GM18502 (cell line): ENCODE measurements around the gene UBE4B.
A peak's percentile ranks its signal among the peaks of the same experiment; 100 is the strongest.

Experiments
- ATAC-seq: cut with Tn5 transposase; IDR thresholded peaks from one replicate; pipeline ENCODE4 v1.9.1; 2021; ENCODE audit warnings: mild to moderate bottlenecking; ENCODE audit not compliant: unreplicated experiment, poor library complexity

UBE4B gene

DNA sequence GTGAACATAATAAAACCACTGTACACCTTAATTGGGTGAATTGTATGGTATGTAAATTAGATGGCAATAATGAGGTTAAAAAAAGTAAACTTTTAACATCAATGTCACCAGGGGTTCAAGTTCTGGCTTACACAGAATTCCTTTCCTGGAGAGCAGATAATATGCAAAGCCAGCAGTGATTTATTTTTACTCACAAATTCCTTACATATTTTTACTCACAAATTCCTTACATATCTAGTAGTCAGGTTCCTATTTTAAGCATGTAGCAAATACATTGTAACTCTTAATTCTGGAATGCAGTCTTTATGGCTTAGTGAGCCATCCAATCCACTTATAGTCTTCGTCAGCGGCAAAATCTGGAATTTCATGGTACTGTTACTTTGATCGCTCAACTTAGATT is 1.3 kb upstream of the UBE4B start:
- ATAC-seq: no peak

- peak; percentile 29 for ATAC-seq
Measured at GRCh38 chr1:10033359-10033845, 644 bp downstream of the UBE4B start.

- ATAC-seq: no peak
Measured at GRCh38 chr1:10042746-10043145, 10.0 kb downstream of the UBE4B start.

GRCh38 chr1:10045480-10046355 is 13.0 kb downstream of the UBE4B start:
- no peak for ATAC-seq

GRCh38 chr1:10046356-10047085 is 13.8 kb downstream of the UBE4B start:
- ATAC-seq: no peak

DNA sequence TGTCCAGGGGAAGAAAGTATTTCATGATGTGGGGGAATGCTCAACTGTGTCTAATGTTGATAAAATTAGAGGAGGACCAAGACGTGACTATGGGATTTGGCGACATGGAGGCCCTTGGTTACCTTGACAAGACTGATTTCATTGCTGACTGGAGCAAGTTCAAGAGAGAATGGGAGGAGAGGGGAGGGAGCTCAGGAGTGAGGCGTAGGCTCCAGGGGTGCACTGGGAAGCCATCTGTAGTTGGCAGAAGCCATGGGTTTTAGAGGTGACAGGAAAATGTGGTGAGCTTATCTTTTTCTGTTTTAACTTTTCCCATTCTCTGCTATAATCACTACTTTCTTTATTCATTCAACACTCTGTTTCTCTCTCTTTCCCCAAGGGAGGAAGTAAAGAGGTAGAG is 15.8 kb downstream of the UBE4B start:
- no peak for ATAC-seq

DNA sequence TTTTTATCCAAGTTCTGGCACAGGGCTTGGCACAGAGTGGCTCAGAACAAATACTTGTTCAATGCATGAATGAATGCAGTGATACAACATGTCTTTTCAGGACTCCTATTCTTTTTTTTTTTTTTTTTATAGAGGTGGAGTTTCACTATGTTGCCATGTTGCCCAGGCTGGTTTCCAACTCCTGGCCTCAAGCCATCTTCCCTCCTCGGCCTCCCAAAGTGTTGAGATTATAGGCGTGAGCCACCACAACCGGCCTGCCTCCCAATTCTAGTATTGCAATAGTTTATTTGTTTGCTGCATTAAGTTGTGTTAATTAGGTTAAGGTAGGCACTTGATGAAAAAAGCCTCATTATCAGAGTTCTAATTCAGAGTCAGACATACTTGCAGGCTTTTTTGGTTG is 17.9 kb downstream of the UBE4B start:
- no peak for ATAC-seq

DNA sequence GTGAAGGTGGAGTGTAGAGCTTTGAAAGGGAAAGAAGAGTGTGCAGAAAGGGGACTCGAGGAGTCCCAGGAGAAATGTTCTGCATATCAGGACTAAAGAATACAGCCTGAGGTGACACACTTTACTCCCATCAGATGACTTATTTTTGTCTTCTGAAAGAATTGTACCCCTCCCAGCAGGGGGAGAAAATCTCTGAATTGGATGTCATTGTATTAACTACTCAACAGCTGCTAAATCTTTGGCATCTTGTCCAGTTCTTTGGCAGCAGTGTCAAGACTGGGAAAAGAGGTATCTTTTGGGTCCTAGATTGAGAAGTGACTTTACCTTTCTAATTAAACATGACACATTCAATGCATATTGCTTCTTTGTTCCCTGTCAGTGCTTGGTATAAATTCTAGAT is 18.9 kb downstream of the UBE4B start:
- ATAC-seq: no peak

- no peak for ATAC-seq
Measured at GRCh38 chr1:10052347-10052746, 19.6 kb downstream of the UBE4B start.

DNA sequence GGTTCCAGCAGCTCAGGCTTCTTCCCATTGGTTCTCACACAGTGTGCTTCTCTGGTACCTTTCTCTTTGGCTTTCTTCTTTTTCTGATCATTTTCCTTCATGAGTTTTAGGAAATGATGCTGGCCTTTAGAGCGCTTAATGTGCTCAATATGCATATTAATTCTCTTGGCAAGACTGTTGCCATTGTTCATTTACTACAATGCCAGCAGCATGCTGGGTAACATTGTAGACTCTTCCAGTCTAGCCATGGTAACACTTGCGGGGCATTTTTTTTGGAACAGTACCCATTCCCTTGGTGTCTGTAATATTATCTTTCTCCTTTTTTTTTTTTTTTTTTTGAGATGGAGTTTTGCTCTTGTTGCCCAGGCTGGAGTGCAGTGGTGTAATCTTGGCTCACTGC is 21.7 kb downstream of the UBE4B start:
- no peak for ATAC-seq

DNA sequence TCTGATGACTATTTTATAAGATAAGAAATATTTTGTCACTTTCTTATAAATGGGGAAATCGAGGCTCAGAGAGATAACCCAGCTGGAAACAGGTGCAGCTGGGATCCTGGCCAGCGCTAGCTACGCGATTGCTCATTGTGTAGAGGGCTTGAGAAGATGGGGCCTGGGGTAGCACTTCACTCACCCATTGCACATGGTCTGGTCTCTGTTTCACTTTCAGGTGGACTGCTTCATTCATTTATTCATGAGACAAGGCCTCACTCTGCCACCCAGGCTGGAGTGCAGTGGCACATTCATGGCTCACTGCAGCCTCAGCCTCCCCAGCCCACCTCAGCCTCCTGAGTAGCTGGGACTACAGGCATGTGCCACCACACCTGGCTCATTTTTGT is 23.8 kb downstream of the UBE4B start:
- no peak for ATAC-seq

DNA sequence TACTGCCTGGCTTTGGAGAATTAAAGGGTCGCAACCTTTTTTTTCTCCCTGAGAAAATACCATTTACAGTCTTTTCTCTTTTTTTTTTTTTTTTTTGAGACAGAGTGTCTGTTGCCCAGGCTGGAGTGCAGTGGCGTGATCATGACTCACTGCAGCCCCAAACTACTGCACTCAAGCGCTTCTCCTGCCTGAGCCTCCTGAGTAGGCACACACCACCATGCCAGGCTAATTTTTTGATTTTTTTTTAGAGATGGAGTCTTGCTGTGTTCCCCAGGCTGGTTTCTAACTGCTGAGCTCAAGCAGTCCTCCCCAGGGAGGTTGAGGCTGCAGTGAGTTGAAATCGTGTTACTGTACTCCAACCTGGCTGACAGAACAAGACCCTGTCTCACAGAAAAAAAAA is 24.6 kb downstream of the UBE4B start:
- ATAC-seq: no peak

- ATAC-seq: no peak
Measured at GRCh38 chr1:10057796-10058195, 25.0 kb downstream of the UBE4B start.

DNA sequence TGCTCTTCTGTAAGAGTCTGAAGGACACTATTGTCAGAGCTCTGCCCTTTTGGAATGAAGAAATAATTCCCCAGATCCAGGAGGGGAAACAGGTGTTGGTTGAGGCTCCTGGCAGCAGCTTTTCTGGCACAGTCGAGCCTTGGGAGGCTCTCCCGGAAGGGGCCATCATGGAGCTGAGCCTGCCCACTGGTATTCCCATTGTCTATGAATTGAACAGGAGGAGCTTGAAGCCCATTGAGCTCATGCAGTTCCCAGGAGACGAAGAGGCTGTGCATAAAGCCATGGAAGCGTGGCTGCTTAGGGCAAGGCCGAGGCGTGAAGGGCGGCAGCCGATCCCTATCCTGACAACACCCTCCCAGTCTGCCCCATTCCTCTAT is 26.6 kb downstream of the UBE4B start:
- no peak for ATAC-seq

DNA sequence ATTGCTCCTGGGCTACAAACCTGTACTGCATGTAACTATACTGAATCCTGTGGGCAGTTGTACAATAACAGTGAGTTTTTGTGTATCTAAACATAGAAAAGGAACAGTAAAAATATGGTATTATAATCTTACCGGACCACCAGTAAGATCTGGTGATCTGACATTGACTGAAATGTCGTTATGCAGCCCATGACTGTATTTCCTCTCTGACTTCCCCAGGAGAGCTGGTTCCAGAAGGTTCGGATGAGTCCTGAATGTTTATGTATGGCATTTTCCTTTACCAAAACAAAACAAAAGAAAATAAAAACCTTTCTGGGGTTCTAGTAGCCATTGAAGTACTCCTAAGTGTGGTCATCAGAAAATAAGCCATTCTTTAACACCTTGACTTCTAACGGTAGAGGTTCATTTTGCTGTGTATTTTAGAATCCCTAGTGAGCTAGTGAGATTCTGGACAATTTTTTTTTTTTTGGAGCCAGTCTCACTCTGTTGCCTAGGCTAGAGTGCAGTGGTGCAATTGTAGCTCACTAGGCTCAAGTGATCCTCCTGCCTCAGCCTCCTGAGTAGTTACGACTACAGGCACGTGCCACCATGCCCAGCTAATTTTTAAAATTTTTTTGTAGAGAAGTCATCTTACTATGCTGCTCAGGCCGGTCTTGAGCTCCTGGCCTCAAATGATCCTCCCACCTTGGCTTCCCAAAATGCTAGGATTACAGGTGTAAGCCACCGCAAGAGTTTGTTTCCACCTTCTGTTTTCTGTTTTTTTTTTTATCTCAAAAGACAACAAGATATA is 27.7 kb downstream of the UBE4B start:
- ATAC-seq: no peak

DNA sequence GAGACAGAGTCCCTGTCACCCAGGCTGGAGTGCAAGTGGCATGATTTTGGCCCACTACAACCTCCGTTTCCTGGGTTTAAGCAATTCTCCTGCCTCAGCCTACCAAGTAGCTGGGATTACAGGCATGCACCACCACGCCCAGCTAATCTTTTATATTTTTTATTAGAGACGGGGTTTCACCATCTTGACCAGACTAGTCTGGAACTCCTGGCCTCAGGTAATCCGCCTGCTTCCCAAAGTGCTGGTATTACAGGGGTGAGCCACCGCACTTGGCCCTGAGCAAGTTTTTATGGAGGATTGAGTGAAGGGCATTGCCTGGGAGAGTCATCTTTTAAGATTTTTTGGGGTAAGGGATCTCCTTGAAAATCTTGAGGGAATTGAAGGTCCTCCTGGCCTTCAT is 28.5 kb downstream of the UBE4B start:
- ATAC-seq: no peak

DNA sequence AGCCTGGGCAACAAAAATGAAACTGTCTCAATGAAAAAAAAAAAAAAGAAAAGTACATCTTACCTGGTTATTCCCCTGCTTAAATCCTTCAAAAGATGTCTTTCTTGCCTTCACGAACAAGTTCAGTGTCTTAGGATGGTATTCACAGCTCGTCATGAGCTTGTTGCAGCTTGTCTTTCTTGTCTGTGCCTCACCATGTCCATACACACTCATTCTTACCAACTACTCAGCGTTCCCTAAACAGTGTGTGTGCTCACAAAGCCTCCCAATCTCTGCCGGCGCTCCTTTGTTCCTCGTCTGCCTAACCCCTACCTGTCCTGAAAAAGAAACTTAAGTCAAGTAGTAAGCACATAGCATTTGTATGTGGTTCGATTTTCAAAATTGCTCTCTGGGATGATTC is 31.1 kb downstream of the UBE4B start:
- ATAC-seq: no peak

DNA sequence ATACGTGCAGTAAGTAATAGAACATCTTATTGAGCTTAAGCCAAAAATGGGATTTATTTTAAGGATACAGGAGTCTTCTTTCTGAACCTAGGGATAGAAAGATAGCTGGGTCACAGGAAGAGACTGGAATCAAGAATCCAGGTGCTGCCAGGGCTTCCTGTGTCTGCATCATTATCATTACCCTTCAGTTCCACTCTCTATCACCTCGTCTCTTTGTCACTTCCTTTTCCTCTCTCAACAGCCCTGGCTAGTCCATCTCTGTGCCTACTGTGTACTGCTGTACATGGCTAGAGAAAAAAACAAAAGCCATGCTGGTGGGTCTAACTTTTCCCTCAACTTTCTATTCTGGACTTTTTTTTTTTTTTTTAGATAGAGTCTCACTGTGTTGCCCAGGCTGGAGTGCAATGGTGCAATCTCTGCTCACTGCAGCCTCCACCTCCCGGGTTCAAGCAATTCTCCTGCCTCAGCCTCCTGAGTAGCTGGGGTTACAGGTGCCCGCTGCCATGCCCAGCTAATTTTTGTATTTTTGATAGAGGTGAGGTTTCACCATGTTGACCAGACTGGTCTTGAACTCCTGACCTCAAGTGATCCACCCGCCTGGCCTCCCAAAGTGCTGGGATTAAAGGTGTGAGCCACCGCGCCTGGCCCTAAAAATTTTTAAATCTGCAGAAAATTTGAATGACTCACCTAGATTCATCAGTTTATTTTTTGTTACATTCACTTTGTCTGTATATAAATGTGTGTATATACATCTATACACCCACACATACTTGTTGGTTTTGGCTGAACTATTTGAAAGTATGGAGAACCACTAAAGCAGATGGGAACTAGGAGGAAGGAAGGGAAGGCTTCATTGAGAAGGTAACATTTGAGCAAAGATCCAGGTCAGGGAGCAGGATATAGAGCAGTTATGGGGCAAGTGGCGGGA is 31.9 kb downstream of the UBE4B start:
- ATAC-seq: no peak

DNA sequence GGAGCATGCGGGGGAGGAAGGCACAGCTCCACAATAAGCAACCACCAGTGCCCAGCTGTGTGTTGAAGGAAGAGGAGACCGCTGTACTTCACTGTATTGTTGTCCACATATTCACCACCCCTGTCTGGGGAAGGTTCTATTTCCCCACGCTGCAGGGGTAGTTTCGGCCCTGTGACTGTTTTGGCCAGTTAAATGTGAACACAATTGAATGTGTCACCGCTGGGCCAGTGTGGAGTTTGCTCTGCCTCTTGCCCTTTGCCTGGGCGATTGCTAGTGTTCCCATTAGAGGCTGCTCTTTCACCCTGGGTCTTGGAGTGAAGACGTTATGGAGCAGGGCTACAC is 32.6 kb downstream of the UBE4B start:
- no peak for ATAC-seq

DNA sequence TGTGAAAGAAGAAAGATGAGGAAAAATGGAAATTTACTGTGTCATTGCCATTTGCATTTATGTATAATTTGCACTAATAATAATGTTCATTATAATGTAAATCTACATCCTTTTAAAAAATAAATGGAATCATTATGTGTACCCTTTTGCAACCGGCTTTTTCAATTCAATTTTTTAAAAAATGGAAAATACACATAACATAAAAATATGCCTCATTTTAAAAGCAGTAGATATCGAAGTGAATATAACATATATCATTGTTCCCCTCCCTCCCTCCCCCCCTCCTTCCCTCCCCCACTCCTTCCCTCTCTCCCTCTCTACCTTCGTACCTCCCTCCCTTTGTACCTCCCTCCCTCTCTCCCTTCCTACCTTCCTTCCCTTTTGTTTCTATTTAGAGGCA is 33.0 kb downstream of the UBE4B start:
- no peak for ATAC-seq
